GM20000 (cell line): ENCODE results near the gene EVC2.
"Not testable (repeated sequence)": the region's sequence is repeated elsewhere in the genome, so short reads cannot be mapped to it uniquely, and the experiment has no call there.

ENCODE experiments used
- DNase-seq: peaks from one replicate; pipeline ENCODE4 v3.0.0; 2012; ENCODE audit warnings: low spot score
- TF ChIP-seq, protein P1 (sequence below): IDR thresholded peaks from 2 replicates; pipeline ENCODE4 v1.5.1; 2012; ENCODE audit warnings: mild to moderate bottlenecking, control low read depth; ENCODE audit errors: extremely low read depth, missing control alignments

EVC2 gene

DNA sequence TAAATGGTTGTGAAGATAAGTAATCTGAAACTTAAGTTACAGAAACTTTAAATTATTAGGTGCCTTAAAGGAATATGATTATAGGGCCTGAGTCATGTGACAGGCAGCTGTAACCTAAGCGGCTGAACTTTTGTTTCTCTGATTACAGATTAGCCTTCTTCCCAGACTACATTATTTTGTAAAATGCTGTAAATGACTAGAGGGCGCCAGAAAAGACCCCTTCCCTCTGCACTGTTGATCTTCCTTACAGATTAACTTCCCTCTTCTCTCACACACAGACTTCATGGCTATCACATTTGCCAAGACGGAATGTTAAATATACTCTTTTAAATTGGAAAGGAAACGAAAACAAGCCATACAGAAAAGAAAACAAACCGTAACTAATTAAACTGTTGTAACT is 96.6 kb downstream of the EVC2 start:
- DNase-seq: no peak
- TF ChIP-seq, protein P1, sequence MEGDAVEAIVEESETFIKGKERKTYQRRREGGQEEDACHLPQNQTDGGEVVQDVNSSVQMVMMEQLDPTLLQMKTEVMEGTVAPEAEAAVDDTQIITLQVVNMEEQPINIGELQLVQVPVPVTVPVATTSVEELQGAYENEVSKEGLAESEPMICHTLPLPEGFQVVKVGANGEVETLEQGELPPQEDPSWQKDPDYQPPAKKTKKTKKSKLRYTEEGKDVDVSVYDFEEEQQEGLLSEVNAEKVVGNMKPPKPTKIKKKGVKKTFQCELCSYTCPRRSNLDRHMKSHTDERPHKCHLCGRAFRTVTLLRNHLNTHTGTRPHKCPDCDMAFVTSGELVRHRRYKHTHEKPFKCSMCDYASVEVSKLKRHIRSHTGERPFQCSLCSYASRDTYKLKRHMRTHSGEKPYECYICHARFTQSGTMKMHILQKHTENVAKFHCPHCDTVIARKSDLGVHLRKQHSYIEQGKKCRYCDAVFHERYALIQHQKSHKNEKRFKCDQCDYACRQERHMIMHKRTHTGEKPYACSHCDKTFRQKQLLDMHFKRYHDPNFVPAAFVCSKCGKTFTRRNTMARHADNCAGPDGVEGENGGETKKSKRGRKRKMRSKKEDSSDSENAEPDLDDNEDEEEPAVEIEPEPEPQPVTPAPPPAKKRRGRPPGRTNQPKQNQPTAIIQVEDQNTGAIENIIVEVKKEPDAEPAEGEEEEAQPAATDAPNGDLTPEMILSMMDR: no peak

DNA sequence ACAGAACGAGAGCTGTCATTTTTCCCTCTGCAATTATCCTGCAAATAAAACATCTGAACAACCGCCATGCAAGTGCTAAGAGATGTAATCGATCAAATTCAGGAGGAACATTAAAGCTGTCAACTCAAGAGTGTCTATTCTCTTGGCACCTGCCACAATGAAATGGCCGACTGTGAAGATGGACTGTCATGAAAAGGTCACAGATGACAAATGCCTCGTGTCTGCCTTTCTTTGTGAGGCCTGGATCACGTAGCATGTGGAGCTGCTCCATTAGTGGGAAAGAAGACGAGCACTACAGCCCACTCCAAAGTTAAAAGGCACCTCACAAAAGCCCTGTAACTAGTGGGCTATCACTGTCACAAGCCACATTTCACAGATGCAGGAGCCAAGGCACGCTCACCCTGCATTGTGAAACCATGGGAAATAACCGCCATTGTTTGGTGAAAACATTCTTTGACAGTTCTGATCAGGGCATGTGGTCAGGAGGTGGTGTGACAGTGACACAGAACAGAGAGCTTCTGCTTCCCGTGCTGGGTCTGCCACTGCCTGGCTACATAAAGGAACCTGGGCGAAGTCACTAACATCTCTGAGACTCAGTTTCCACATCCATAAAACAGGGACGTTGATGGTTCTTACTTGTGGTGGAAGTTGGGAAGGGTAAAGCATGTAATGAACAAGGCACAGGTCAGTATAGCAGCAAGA is 98.9 kb downstream of the EVC2 start:
- TF ChIP-seq, protein P1: no peak
- DNase-seq: no peak

DNA sequence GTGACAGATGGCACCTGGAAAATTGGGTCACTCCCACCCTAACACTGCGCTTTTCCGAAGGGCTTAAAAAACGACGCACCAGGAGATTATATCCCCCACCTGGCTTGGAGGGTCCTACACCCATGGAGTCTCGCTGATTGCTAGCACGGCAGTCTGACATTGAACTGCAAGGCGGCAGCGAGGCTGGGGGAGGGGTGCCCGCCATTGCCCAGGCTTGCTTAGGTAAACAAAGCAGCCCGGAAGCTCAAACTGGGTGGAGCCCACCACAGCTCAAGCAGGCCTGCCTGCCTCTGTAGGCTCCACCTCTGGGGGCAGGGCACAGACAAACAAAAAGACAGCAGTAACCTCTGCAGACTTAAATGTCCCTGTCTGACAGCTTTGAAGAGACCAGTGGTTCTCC is 114.5 kb downstream of the EVC2 start:
- DNase-seq: not testable (repeated sequence)

DNA sequence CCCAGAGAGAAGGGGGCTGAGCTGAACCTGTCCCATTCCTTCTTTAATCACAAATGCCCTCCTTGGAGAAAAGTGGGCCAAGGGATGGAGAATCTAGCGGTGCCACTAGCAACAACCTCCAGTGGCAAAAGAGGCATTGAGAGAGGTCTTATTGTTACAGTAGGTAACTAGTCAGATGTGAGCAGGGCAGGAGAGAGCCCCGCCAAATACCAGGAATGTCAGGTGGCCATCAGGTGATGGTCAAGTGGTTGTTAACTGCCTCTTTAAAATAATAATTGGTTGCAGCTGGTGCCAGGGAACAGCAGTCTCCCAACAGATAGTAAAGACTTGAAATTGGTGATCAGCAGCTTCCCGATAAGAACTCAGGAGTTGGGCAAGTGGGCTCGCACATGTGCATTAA is 116.1 kb downstream of the EVC2 start:
- TF ChIP-seq, protein P1: no peak
- no peak for DNase-seq

DNA sequence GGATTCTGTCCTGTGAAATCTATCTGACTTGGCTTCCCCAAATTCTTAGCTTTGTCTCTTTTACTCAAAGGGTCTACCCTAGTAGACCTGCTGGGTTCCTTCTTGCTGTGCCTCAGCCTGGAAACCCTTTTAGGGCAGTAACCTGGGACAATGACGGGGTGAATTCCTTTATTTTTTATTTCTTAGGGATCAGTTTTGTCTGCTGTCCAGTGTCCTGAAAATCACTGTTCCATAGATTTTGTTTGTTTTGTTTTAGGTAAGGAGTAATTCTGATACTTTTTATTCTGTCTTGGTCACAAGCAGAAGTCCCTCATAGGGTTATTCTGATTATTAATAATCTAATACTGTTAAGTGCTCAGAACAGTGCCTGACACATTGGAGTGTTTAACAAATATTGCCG is 118.9 kb downstream of the EVC2 start:
- TF ChIP-seq, protein P1: no peak
- no peak for DNase-seq

DNA sequence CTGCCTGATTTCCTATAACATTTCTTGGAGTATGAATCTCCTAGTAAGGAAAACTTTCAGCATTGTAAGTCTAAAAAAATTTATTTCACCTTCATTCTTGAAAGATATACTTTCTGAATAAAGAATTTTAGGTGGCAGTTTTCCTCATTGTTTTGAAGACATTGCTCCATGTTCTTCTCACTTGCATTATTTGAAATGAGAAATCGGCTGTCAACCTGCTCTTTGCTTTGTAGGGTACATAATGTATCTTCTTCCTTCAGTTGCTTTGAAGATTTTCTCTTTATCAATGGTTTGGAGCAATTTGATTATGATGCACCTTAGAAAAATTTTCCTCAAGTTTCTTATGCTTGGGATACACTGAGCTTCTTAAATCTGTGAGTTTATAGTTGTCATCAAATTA is 120.3 kb downstream of the EVC2 start:
- no peak for DNase-seq
- TF ChIP-seq, protein P1: no peak

DNA sequence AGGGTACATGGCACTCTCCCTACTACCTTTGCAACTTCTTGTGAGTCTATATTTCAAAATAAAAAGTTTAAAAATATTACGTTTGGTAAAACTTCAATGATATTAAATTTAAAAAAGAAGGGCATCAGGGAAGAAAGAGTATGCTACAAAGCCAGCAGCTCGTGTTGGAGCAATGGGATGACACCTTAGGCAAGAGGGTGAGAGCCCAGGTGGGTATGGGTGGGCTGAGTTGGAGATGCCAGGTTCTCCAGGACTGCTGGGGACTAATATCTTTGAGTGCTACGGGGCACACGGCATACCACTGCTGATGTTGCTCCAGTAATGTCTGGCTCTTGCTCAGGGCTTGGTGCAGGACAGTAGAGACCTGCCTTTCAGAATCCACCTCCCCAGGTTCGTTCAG is 132.4 kb downstream of the EVC2 start:
- DNase-seq: no peak
- TF ChIP-seq, protein P1: no peak

DNA sequence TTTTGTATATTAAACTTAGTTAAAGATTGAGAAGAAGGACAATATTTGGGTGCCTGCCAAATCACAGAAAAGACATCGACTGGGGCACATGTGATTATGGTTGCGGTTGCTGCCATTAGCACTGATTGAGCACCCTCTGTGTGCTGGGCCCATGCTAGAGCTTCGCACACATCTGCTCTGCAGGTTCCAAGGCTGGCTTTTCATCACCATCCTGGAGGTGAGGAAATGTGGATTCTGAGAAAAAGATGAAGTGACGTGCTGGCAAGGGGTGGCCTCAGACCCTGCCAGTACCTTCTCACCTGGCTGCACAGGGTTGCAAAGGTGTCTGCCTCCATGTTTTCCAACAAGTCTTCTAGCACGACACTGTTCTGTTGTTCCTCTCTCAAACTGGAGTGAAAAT is 134.0 kb downstream of the EVC2 start:
- TF ChIP-seq, protein P1: no peak
- DNase-seq: no peak
